Activated CD4-positive, alpha-beta T cell treated with anti-CD3 and anti-CD28 coated beads for 24 hours (primary cell): ENCODE results near the gene TUBB1.
"Not testable (repeated sequence)": the region's sequence is repeated elsewhere in the genome, so short reads cannot be mapped to it uniquely, and the experiment has no call there.

Source experiments
- DNase-seq, 2 donors: peaks; one replicate each; pipeline ENCODE4 v3.0.0-alpha.2; 2020; ENCODE audit warnings: low read depth in 2 of 2

Gene TUBB1

GRCh38 chr20:59019217-59019616 is at the start of gene TUBB1:
TSS of gene TUBB1 (plus strand) at chr20:59019429. CDS start at chr20:59019523, 94 bp downstream.
- no peak for DNase-seq

GRCh38 chr20:58969439-58969838 is 49.8 kb upstream of the TUBB1 start:
- DNase-seq, result no peak

- DNase-seq, result no peak
These were observed 49.1 kb upstream of the TUBB1 start for GRCh38 chr20:58970146-58970545.

GRCh38 chr20:58971429-58971828 is 47.8 kb upstream of the TUBB1 start:
- DNase-seq, result no peak

GRCh38 chr20:58973179-58973578 is 46.0 kb upstream of the TUBB1 start:
- no peak for DNase-seq

- DNase-seq, result no peak
These were observed 45.4 kb upstream of the TUBB1 start for GRCh38 chr20:58973866-58974265.

GRCh38 chr20:58975353-58975752 is 43.9 kb upstream of the TUBB1 start:
- no peak for DNase-seq

- no peak for DNase-seq
These were observed 43.0 kb upstream of the TUBB1 start for GRCh38 chr20:58976061-58976730.

- no peak for DNase-seq
These were observed 40.7 kb upstream of the TUBB1 start for GRCh38 chr20:58978351-58979190.

GRCh38 chr20:58980711-58981627 is 38.3 kb upstream of the TUBB1 start, which contains the start of gene NELFCD:
TSS of gene NELFCD (plus strand) at chr20:58981256. CDS start at chr20:58981310, 54 bp downstream.
- DNase-seq, result peak; percentile 84 to 88

- no peak for DNase-seq
These were observed 37.4 kb upstream of the TUBB1 start for GRCh38 chr20:58981628-58982364.

- no peak for DNase-seq
These were observed 36.7 kb upstream of the TUBB1 start for GRCh38 chr20:58982406-58983114.

- DNase-seq, result not testable (repeated sequence)
These were observed 36.1 kb upstream of the TUBB1 start for GRCh38 chr20:58983115-58983468.

GRCh38 chr20:58984691-58985090 is 34.5 kb upstream of the TUBB1 start:
- DNase-seq, result no peak

GRCh38 chr20:58985656-58986055 is 33.6 kb upstream of the TUBB1 start:
- no peak for DNase-seq

GRCh38 chr20:58986286-58986967 is 32.8 kb upstream of the TUBB1 start:
- no peak for DNase-seq

GRCh38 chr20:58986968-58987517 is 32.2 kb upstream of the TUBB1 start:
- no peak for DNase-seq

- DNase-seq, result no peak
These were observed 31.3 kb upstream of the TUBB1 start for GRCh38 chr20:58987790-58988564.

- no peak for DNase-seq
These were observed 30.7 kb upstream of the TUBB1 start for GRCh38 chr20:58988565-58988882.
